HEK293T (cell line): ENCODE measurements around the gene DNAJB11.

ENCODE experiments used
- BHLHE40 ChIP-seq: fragments of 450-650 bp; IDR thresholded peaks from 2 replicates; pipeline ENCODE4 v1.6.1; 2016; ENCODE audit warnings: mild to moderate bottlenecking, moderate library complexity, borderline replicate concordance
- CTBP1 ChIP-seq: fragments of 450-650 bp; IDR thresholded peaks from 2 replicates; pipeline ENCODE4 v1.6.1; 2016; ENCODE audit warnings: borderline replicate concordance
- FOXK2 ChIP-seq: fragments of 450-650 bp; IDR thresholded peaks from 2 replicates; pipeline ENCODE4 v1.6.1; 2016; ENCODE audit warnings: mild to moderate bottlenecking
- FOXM1 ChIP-seq: fragments of 450-650 bp; IDR thresholded peaks from 2 replicates; pipeline ENCODE4 v1.6.1; 2017; ENCODE audit warnings: mild to moderate bottlenecking, borderline replicate concordance
- L3MBTL2 ChIP-seq: fragments of 450-650 bp; conservative IDR thresholded peaks from 2 replicates; pipeline ENCODE4 v1.6.1; 2016; ENCODE audit warnings: mild to moderate bottlenecking
- LEF1 ChIP-seq: fragments of 450-650 bp; IDR thresholded peaks from 2 replicates; pipeline ENCODE4 v1.6.1; 2017; ENCODE audit warnings: mild to moderate bottlenecking, borderline replicate concordance
- NFRKB ChIP-seq: fragments of 450-650 bp; IDR thresholded peaks from 2 replicates; pipeline ENCODE4 v1.6.1; 2016; ENCODE audit warnings: mild to moderate bottlenecking, moderate library complexity
- SP1 ChIP-seq: fragments of 450-650 bp; IDR thresholded peaks from 2 replicates; pipeline ENCODE4 v1.6.1; 2017
- SUZ12 ChIP-seq: fragments of 450-650 bp; IDR thresholded peaks from 2 replicates; pipeline ENCODE4 v1.6.1; 2016; ENCODE audit warnings: mild to moderate bottlenecking
- TARDBP ChIP-seq: fragments of 450-650 bp; IDR thresholded peaks from 2 replicates; pipeline ENCODE4 v1.6.1; 2016
- ZNF384 ChIP-seq: fragments of 450-650 bp; IDR thresholded peaks from 2 replicates; pipeline ENCODE4 v1.6.1; 2016

DNA sequence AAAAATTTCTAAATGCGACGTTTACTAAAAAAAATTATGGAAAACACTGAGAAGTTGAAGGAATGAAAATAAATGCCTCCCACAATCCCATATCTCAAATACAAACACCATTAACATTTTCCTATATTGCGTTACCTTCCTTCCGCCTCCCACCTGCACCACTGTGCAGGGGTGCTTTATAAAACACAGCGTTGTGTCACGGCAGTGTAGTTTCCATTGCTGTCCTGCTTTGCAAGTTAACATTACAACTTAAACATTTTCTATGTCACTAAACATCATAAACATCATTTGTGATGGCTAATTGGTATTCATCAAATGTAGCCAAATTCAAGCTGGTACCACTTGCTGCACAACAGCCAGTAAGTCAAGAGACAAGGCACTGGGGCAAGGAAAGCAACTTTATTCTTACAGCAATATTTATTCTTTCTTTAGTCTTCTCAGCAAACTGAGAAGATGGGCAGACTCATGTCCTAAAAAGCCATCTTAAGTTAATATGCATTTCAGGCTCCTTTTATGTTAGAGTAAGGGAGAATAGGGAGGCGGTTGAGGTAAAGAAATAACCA is 57.4 kb downstream of the DNAJB11 start:
- TF ChIP-seq BHLHE40 (no peak), TARDBP (no peak), L3MBTL2 (no peak), LEF1 (no peak), SP1 (no peak), CTBP1 (no peak), SUZ12 (no peak), ZNF384 (no peak), FOXK2 (no peak), NFRKB (no peak), FOXM1 (no peak)
